A673 (cell line): ENCODE results near the gene RELN. TPM values are rescaled to one million over a fixed set of nuclear protein-coding genes. Genes with fewer than 3 reads are reported as not detected.

Source experiments
- BruUV-seq: library from RNA; stranded (reverse); fragments of 400-500 nt; replicated peaks from 2 replicates; lab custom pipeline; 2021; lab: Mats Ljungman, UMichigan
- CTCF ChIA-PET: fragments of 300-600 bp; sonication (Branson Sonifier 250); formaldehyde crosslinking; loops from one replicate; lab custom pipeline; 2022; ENCODE audit warnings: antibody characterized with exemption; lab: Charles Lee
- POLR2A ChIA-PET: fragments of 300-600 bp; sonication (Branson Sonifier 250); formaldehyde crosslinking; loops from one replicate; lab custom pipeline; 2022; ENCODE audit warnings: antibody characterized with exemption; ENCODE audit not compliant: low non-redundant PET; lab: Charles Lee
- DNase-seq: peaks from one replicate; pipeline ENCODE4 v3.0.0-alpha.2; 2015; ENCODE audit warnings: low spot score
- H3K27ac ChIP-seq: fragments of 200-600 bp; sonication (generic); 2 replicates; pipeline ENCODE4 v1.5.1; 2016; ENCODE audit warnings: mixed run types, low read depth, mild to moderate bottlenecking, mixed read lengths, antibody characterized with exemption, low read length; ENCODE audit not compliant: poor library complexity, severe bottlenecking
- H3K27me3 ChIP-seq: fragments of 200-600 bp; sonication (generic); replicated peaks from 2 replicates; pipeline ENCODE4 v1.6.1; 2017; ENCODE audit warnings: mixed run types, low read depth, mild to moderate bottlenecking, mixed read lengths, antibody characterized with exemption, low read length; ENCODE audit not compliant: insufficient read depth, poor library complexity
- H3K36me3 ChIP-seq: fragments of 200-600 bp; sonication (generic); 2 replicates; pipeline ENCODE4 v1.6.1; 2016; ENCODE audit warnings: mixed run types, mild to moderate bottlenecking, mixed read lengths, antibody characterized with exemption, low read length; ENCODE audit not compliant: insufficient read depth, poor library complexity, severe bottlenecking
- H3K4me1 ChIP-seq: fragments of 200-600 bp; sonication (generic); 2 replicates; pipeline ENCODE4 v1.6.1; 2017; ENCODE audit warnings: mixed run types, mild to moderate bottlenecking, mixed read lengths, antibody characterized with exemption, low read length; ENCODE audit not compliant: insufficient read depth, poor library complexity, severe bottlenecking
- H3K4me3 ChIP-seq: fragments of 200-600 bp; sonication (generic); 2 replicates; pipeline ENCODE4 v1.5.1; 2016; ENCODE audit warnings: low read depth, mixed run types, mild to moderate bottlenecking, mixed read lengths, low read length; ENCODE audit not compliant: poor library complexity, severe bottlenecking
- H3K9me3 ChIP-seq: fragments of 200-600 bp; sonication (generic); 2 replicates; pipeline ENCODE4 v1.6.1; 2016; ENCODE audit warnings: mixed run types, low read depth, mild to moderate bottlenecking, mixed read lengths, antibody characterized with exemption, low read length; ENCODE audit not compliant: poor library complexity, severe bottlenecking
- CTCF ChIP-seq: fragments of 300-800, 200-600 bp; sonication (generic); conservative IDR thresholded peaks from 2 replicates; pipeline ENCODE4 v1.5.1; 2017; ENCODE audit warnings: low read depth, mild to moderate bottlenecking, antibody characterized with exemption, low read length, moderate library complexity, mixed read lengths
- EZH2 ChIP-seq: fragments of 200-600 bp; sonication (generic); IDR thresholded peaks from 2 replicates; pipeline ENCODE4 v1.6.1; 2017; ENCODE audit warnings: borderline replicate concordance, low read depth, mild to moderate bottlenecking, mixed read lengths, antibody characterized with exemption, low read length; ENCODE audit not compliant: poor library complexity, severe bottlenecking
- intact Hi-C: fragments of 100-400 bp; cut with micrococcal nuclease; formaldehyde crosslinking; loops from one replicate; pipeline ENCODE4 v1.10.0; 2022; ENCODE audit not compliant: unreplicated experiment
- total RNA-seq: library from RNA; stranded (reverse); gene quantifications from 2 replicates; pipeline ENCODE4 v1.2.3, GENCODE V29; 2021

RELN gene
- total RNA-seq, 1 experiment from 2014 or later: not detected

- TF ChIP-seq CTCF (no peak), EZH2 (no peak)
- DNase-seq: no peak
- BruUV-seq: no TSS peak
- no peak overlapping the region for H3K27ac ChIP-seq
- CTCF ChIA-PET: no interaction called here
- H3K4me1 ChIP-seq: no peaks in the 10 kb centered on the region
- POLR2A ChIA-PET: no interaction called here
- H3K4me3 ChIP-seq: no peak overlapping the region
- peaks cover 69% of the 10 kb centered on the region for H3K27me3 ChIP-seq
- H3K36me3 ChIP-seq: no peaks in the 10 kb centered on the region
- H3K9me3 ChIP-seq: no peaks in the 10 kb centered on the region
- intact Hi-C loops: no loop called here
Observed at GRCh38 chr7:103865442-103865841, 124.0 kb downstream of the RELN start.

- TF ChIP-seq CTCF: no peak
- no peak for TF ChIP-seq EZH2
- Histone ChIP-seq H3K36me3 (no peaks in the 10 kb centered on the region), H3K27me3 (peaks cover 45% of the 10 kb centered on the region), H3K9me3 (no peaks in the 10 kb centered on the region), H3K27ac (no peak overlapping the region), H3K4me1 (no peaks in the 10 kb centered on the region), H3K4me3 (no peak overlapping the region)
- POLR2A ChIA-PET: no interaction called here
- intact Hi-C loops: no loop called here
- BruUV-seq: no TSS peak
- CTCF ChIA-PET: no interaction called here
- no peak for DNase-seq
Observed at GRCh38 chr7:103862302-103863035, 127.0 kb downstream of the RELN start.

- Histone ChIP-seq H3K9me3 (no peaks in the 10 kb centered on the region), H3K4me1 (no peaks in the 10 kb centered on the region), H3K36me3 (no peaks in the 10 kb centered on the region), H3K27ac (no peak overlapping the region), H3K27me3 (peaks cover 25% of the 10 kb centered on the region), H3K4me3 (no peak overlapping the region)
- ChIA-PET CTCF (no interaction called here), POLR2A (no interaction called here)
- BruUV-seq: no TSS peak
- TF ChIP-seq CTCF (no peak), EZH2 (no peak)
- no peak for DNase-seq
- intact Hi-C loops: no loop called here
Observed at GRCh38 chr7:103859709-103860108, 129.7 kb downstream of the RELN start.
